ENCODE measurements around the gene WDFY2.

GRCh38 chr13:51603716-51604115, 19.5 kb downstream of the WDFY2 start:
- TF ChIP-seq, protein P1, sequence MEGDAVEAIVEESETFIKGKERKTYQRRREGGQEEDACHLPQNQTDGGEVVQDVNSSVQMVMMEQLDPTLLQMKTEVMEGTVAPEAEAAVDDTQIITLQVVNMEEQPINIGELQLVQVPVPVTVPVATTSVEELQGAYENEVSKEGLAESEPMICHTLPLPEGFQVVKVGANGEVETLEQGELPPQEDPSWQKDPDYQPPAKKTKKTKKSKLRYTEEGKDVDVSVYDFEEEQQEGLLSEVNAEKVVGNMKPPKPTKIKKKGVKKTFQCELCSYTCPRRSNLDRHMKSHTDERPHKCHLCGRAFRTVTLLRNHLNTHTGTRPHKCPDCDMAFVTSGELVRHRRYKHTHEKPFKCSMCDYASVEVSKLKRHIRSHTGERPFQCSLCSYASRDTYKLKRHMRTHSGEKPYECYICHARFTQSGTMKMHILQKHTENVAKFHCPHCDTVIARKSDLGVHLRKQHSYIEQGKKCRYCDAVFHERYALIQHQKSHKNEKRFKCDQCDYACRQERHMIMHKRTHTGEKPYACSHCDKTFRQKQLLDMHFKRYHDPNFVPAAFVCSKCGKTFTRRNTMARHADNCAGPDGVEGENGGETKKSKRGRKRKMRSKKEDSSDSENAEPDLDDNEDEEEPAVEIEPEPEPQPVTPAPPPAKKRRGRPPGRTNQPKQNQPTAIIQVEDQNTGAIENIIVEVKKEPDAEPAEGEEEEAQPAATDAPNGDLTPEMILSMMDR (IDR thresholded peaks at IDR 0.05), result no peak
- TF ChIP-seq POLR2A (IDR thresholded peaks at IDR 0.05), result no peak
